GM12878 (cell line): ENCODE results near the gene SRPK2. TPM values are rescaled to one million over a fixed set of nuclear protein-coding genes. Genes with fewer than 3 reads are reported as not detected.

Experiments
- ATAC-seq: fragments of 200-7000 bp; cut with Tn5 transposase; 3 replicates; pipeline ENCODE4 v1.9.1; 2020; ENCODE audit warnings: mild to moderate bottlenecking, moderate library complexity
- BruUV-seq: library from RNA; stranded (reverse); fragments of 400-500 nt; replicated peaks from 2 replicates; lab custom pipeline; 2021; lab: Mats Ljungman, UMichigan
- CTCF ChIA-PET: fragments of 300-600 bp; sonication (Branson Sonifier 250); formaldehyde crosslinking; extraction: SDS; loops from one replicate; lab custom pipeline; 2021; ENCODE audit warnings: inconsistent platforms; lab: Yijun Ruan, JAX
- POLR2A ChIA-PET: fragments of 350-600 bp; formaldehyde crosslinking; extraction: SDS; loops from one replicate; lab custom pipeline; 2021; ENCODE audit warnings: inconsistent platforms; lab: Charles Lee
- RAD21 ChIA-PET: fragments of 300-600 bp; sonication (Branson Sonifier 250); formaldehyde crosslinking; loops from one replicate; lab custom pipeline; 2023; ENCODE audit warnings: antibody characterized with exemption; ENCODE audit not compliant: unreplicated experiment; lab: Charles Lee
- SMC1A ChIA-PET: fragments of 300-600 bp; sonication (Branson Sonifier 250); formaldehyde crosslinking; loops from one replicate; lab custom pipeline; 2023; ENCODE audit not compliant: unreplicated experiment, uncharacterized antibody; lab: Charles Lee
- DNase-seq: peaks from one replicate; pipeline ENCODE4 v3.0.0-alpha.2; 2011; ENCODE audit warnings: low read depth, low spot score
- FAIRE-seq: peaks from 3 replicates; lab custom pipeline; 2011; peaks lifted over from hg19 to GRCh38; lab: Jason Lieb, UNC
- H2AFZ ChIP-seq: 2 replicates; pipeline ENCODE4 v1.6.0; 2011; ENCODE audit warnings: low read depth, low read length, control low read depth; ENCODE audit not compliant: control insufficient read depth
- H3K27ac ChIP-seq: 2 replicates; pipeline ENCODE4 v1.5.1; 2011; ENCODE audit warnings: control low read depth; ENCODE audit not compliant: control insufficient read depth, insufficient read depth
- H3K27me3 ChIP-seq, 2 experiments: replicated peaks in 1 of 2; 2 replicates each; pipeline versions ENCODE4 v1.6.0 to v1.6.1; 2011; ENCODE audit warnings: low read length in 1 of 2; ENCODE audit not compliant: control insufficient read depth in 2 of 2, insufficient read depth in 2 of 2
- H3K36me3 ChIP-seq, 2 experiments: 2 replicates each; pipeline ENCODE4 v1.5.1; 2011; ENCODE audit warnings: low read length in 1 of 2; ENCODE audit not compliant: control insufficient read depth in 2 of 2, insufficient read depth in 2 of 2
- H3K4me1 ChIP-seq: 2 replicates; pipeline ENCODE4 v1.6.1; 2011; ENCODE audit warnings: mild to moderate bottlenecking, low read length, moderate library complexity, mixed read lengths; ENCODE audit not compliant: control insufficient read depth, insufficient read depth
- H3K4me2 ChIP-seq: 2 replicates; pipeline ENCODE4 v1.6.0; 2011; ENCODE audit warnings: control low read depth; ENCODE audit not compliant: control insufficient read depth, insufficient read depth
- H3K4me3 ChIP-seq: fragments of 200-600 bp; sonication (generic); 2 replicates; pipeline ENCODE4 v1.5.1; 2016
- H3K79me2 ChIP-seq: 2 replicates; pipeline ENCODE4 v1.6.0; 2011; ENCODE audit warnings: low read length; ENCODE audit not compliant: control insufficient read depth, insufficient read depth
- H3K9ac ChIP-seq: 2 replicates; pipeline ENCODE4 v1.8.0; 2011; ENCODE audit warnings: low read length, control low read depth, mixed read lengths; ENCODE audit not compliant: control insufficient read depth, insufficient read depth
- H3K9me3 ChIP-seq: replicated peaks from 3 replicates; pipeline ENCODE4 v1.5.1; 2011; ENCODE audit warnings: mild to moderate bottlenecking, low read length; ENCODE audit not compliant: control insufficient read depth, insufficient read depth
- H4K20me1 ChIP-seq: 2 replicates; pipeline ENCODE4 v1.6.0; 2011; ENCODE audit not compliant: control insufficient read depth, insufficient read depth
- EP300 ChIP-seq, 2 experiments: fragments of 150-350 bp in 1 of 2; IDR thresholded peaks; 2 replicates each; pipeline ENCODE4 v1.6.1; 2011 to 2012; ENCODE audit warnings: low read depth in 2 of 2, low read length in 2 of 2, borderline replicate concordance in 1 of 2, improper control_type of control experiment in 1 of 2, inconsistent platforms in 1 of 2; ENCODE audit not compliant: control insufficient read depth in 1 of 2
- ETV6 ChIP-seq, 2 experiments: fragments of 450-650 bp in 1 of 2; IDR thresholded peaks in 1 of 2; conservative IDR thresholded peaks in 1 of 2; 2 replicates each; pipeline ENCODE4 v1.6.1; 2014; ENCODE audit warnings: antibody characterized with exemption in 1 of 2, borderline replicate concordance in 1 of 2, low read depth in 1 of 2, mild to moderate bottlenecking in 1 of 2, moderate library complexity in 1 of 2
- IKZF1 ChIP-seq: fragments of 450-650 bp; conservative IDR thresholded peaks from 2 replicates; pipeline ENCODE4 v1.6.1; 2017; ENCODE audit warnings: antibody characterized with exemption, mild to moderate bottlenecking
- IKZF2 ChIP-seq, 2 experiments: fragments of 450-650 bp; IDR thresholded peaks; 2 replicates each; pipeline ENCODE4 v1.6.1; 2017; ENCODE audit warnings: mild to moderate bottlenecking in 2 of 2, moderate library complexity in 2 of 2
- JUNB ChIP-seq: IDR thresholded peaks from 2 replicates; pipeline ENCODE4 v1.6.1; 2016; ENCODE audit warnings: antibody characterized with exemption, mild to moderate bottlenecking
- MTA2 ChIP-seq: fragments of 450-650 bp; IDR thresholded peaks from 2 replicates; pipeline ENCODE4 v1.6.1; 2016; ENCODE audit warnings: low read depth, mild to moderate bottlenecking, moderate library complexity
- NFIC ChIP-seq: IDR thresholded peaks from 2 replicates; pipeline ENCODE4 v1.6.1; 2012; ENCODE audit warnings: low read depth, mild to moderate bottlenecking, inconsistent platforms, low read length, moderate library complexity
- RUNX3 ChIP-seq: IDR thresholded peaks from 2 replicates; pipeline ENCODE4 v1.6.1; 2012; ENCODE audit warnings: low read length, inconsistent platforms
- SIN3A ChIP-seq: IDR thresholded peaks from 2 replicates; pipeline ENCODE4 v1.6.1; 2012; ENCODE audit warnings: low read depth, low read length, improper control_type of control experiment
- TCF12 ChIP-seq: IDR thresholded peaks from 2 replicates; pipeline ENCODE4 v1.6.1; 2011; ENCODE audit warnings: low read depth, mild to moderate bottlenecking, low read length
- WGBS: methylation state at CpG from one replicate; pipeline ENCODE4 v1.1.6; 2016; ENCODE audit warnings: low lambda C conversion rate; ENCODE audit not compliant: insufficient replicate concordance, insufficient coverage; ENCODE audit errors: missing lambda C conversion rate; 5-methylcytosine and 5-hydroxymethylcytosine counted together
- in situ Hi-C: fragments of 300-500 bp; cut with MboI; formaldehyde crosslinking; loops from 9 replicates; pipeline ENCODE4 v1.14.3; 2018; ENCODE audit warnings: mixed read lengths
- intact Hi-C: fragments of 100-400 bp; cut with micrococcal nuclease; formaldehyde crosslinking; loops from one replicate; pipeline ENCODE4 v1.14.2; 2022; ENCODE audit not compliant: unreplicated experiment
- polyA plus RNA-seq, 11 experiments: library from polyadenylated mRNA; depleted of rRNA in 4 of 11; unstranded in 6 of 11; stranded (reverse) in 5 of 11; fragments of >200 nt; fragmentation: Nextera tagmentation in 4 of 11; fragmentation: Illumina TruSeq in 1 of 11; extraction: Ambion mirVana in 4 of 11; extraction: Trizol in 1 of 11; gene quantifications; 1 replicate in 1 of 11; 2 replicates in 10 of 11; pipeline versions ENCODE4 v1.2.1 to v1.2.3, GENCODE V29; 2011 to 2016; ENCODE audit warnings: inconsistent platforms in 2 of 11, missing spikeins in 2 of 11, low read depth in 1 of 11
- total RNA-seq, 4 experiments: library from RNA; depleted of rRNA in 3 of 4; stranded (reverse); fragments of >200 nt in 3 of 4; fragmentation: Illumina TruSeq in 1 of 4; extraction: Trizol in 1 of 4; gene quantifications; 2 replicates each; pipeline versions ENCODE4 v1.2.1 to v1.2.3, GENCODE V29; 2013 to 2021
- TF ChIP-seq, protein P1 (sequence below): IDR thresholded peaks from 2 replicates; pipeline ENCODE4 v1.6.1; 2012; ENCODE audit warnings: low read depth, low read length, improper control_type of control experiment

The SRPK2 gene
- total and polyA plus RNA-seq, 10 of the 15 experiments (the other 5 are each of a cell fraction or from before 2014, with no cell fraction given) = 13.2 to 32.8 (median 24.5) TPM

DNA sequence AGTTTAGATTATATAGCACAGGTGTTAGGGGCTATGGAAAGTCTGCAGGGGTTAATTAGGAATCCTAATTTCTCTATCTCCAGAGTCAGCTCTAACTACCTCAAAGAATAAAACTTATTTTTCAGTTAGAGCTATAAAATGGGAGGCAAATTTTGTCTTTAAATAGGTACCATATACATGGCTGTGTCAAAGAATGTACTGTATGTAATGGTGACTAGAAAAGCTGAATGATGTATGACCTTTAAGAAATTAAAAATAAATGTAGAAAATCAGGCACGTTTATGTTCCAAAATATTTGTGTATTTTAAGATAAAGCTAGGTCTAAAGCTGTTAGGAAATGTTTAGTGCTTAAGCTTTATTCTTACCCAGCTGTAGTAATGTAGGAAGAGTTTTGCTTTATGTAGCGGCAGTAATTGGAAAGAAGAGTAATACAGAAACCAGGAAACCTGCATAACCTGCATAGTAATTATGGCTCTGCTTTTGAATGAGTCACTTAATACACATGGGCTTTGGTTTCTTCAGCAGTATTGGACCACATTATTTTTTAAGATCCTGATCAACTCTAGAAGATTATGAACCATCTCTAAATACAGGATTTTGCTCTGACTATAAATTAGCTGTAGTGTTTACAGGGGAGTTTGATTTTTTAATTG is 289.7 kb downstream of the SRPK2 start:
- no peaks in the 10 kb centered on the region; the same call in none of the 2 replicates for H3K79me2 ChIP-seq
- no peaks in the 10 kb centered on the region for H4K20me1 ChIP-seq
- no peak for FAIRE-seq
- TF ChIP-seq EP300 (IDR thresholded peaks at IDR 0.05; ENCODE audit: borderline replicate concordance in 1 of 2, control insufficient read depth in 1 of 2, low read depth in 2 of 2, low read length in 2 of 2) (0 out of 4 replicates have a peak, but pooled peaks of 1 of the 2 experiments have one; percentile 34), IKZF1 (peak; percentile 27; the same call in 1 of the 2 replicates), RUNX3 (peak; percentile 47), JUNB (peak; percentile 63), SIN3A (no peak), MTA2 (peak; percentile 69), IKZF2 (IDR thresholded peaks at IDR 0.05) (0 out of 4 replicates have a peak, but pooled peaks of 1 of the 2 experiments have one; percentile 14), TCF12 (no peak), ETV6 (conservative IDR thresholded peaks at IDR 0.05 in 1 of 2, IDR thresholded peaks at IDR 0.05 in 1 of 2; ENCODE audit: borderline replicate concordance in 1 of 2, low read depth in 1 of 2) (peak in 1 of 2 experiments; percentile 20; a peak in 1 of 4 replicates), NFIC (0 out of 2 replicates have a peak, but pooled peaks have one; percentile 24)
- TF ChIP-seq, protein P1, sequence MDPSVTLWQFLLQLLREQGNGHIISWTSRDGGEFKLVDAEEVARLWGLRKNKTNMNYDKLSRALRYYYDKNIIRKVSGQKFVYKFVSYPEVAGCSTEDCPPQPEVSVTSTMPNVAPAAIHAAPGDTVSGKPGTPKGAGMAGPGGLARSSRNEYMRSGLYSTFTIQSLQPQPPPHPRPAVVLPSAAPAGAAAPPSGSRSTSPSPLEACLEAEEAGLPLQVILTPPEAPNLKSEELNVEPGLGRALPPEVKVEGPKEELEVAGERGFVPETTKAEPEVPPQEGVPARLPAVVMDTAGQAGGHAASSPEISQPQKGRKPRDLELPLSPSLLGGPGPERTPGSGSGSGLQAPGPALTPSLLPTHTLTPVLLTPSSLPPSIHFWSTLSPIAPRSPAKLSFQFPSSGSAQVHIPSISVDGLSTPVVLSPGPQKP = no peak
- H2AFZ ChIP-seq = no peak overlapping the region
- H3K4me3 ChIP-seq = no peak overlapping the region
- peak; percentile 81 for ATAC-seq
- ChIA-PET SMC1A (interaction anchor here (0.7 to 2.3 kb wide), 9 partner anchors 10 to 228 kb away, joined by 3 to 13 read pairs (median 4); no protein-coding TSS in a partner anchor), POLR2A (interaction anchor here (1.5 kb wide), 1 partner anchor 15 kb away, joined by 4 read pairs; no protein-coding TSS in a partner anchor), RAD21 (interaction anchor here (0.5 to 5.5 kb wide), 4 partner anchors 33 to 133 kb away, joined by 3 to 44 read pairs (median 4); no protein-coding TSS in a partner anchor), CTCF (interaction anchor here (0.7 to 2.5 kb wide), 9 partner anchors 11 to 1073 kb away, joined by 3 to 10 read pairs (median 4); no protein-coding TSS in a partner anchor)
- intact Hi-C loops (no loop called here), in situ Hi-C loops (loop anchor here (25.0 kb wide), 1 partner anchor 1762 kb away; the partner anchor contains the start of genes DNAJC2 and PSMC2)
- 25% methylated on average over 2 of the region's 2 CpGs for WGBS
- H3K4me2 ChIP-seq = no peak overlapping the region
- no TSS peak for BruUV-seq
- peaks cover 26% of the 10 kb centered on the region; the same call in 1 of the 2 replicates for H3K4me1 ChIP-seq
- peaks cover 0 to 26% of the 10 kb centered on the region in 2 experiments; a peak in 3 of 4 replicates for H3K36me3 ChIP-seq
- no peak for DNase-seq
- no peak overlapping the region for H3K9ac ChIP-seq
- no peak overlapping the region for H3K27ac ChIP-seq
- no peaks in the 10 kb centered on the region for H3K9me3 ChIP-seq
- no peaks in the 10 kb centered on the region for H3K27me3 ChIP-seq
